Bronchial epithelial cell (primary cell): ENCODE results near the gene CHAT. TPM values are rescaled to one million over a fixed set of nuclear protein-coding genes. Genes with fewer than 3 reads are reported as not detected.

ENCODE experiments used
- DNase-seq: peaks from one replicate; pipeline ENCODE4 v3.0.0-alpha.2; 2010; ENCODE audit warnings: low read depth
- FAIRE-seq: peaks from 2 replicates; lab custom pipeline; 2011; peaks lifted over from hg19 to GRCh38; lab: Jason Lieb, UNC
- H3K27me3 ChIP-seq: 2 replicates; pipeline ENCODE4 v1.5.1; 2011; ENCODE audit warnings: low read length; ENCODE audit not compliant: control insufficient read depth, insufficient read depth
- H3K36me3 ChIP-seq: 2 replicates; pipeline ENCODE4 v1.5.1; 2011; ENCODE audit warnings: low read length; ENCODE audit not compliant: control insufficient read depth, insufficient read depth
- H3K4me3 ChIP-seq: 2 replicates; pipeline ENCODE4 v1.5.1; 2011; ENCODE audit warnings: mild to moderate bottlenecking, low read depth, low read length, control low read depth
- total RNA-seq: library from RNA; depleted of rRNA; stranded (reverse); fragments of >200 nt; gene quantifications from 2 replicates; pipeline ENCODE4 v1.2.1, GENCODE V29; 2014
- TF ChIP-seq, protein P1 (sequence below): IDR thresholded peaks from 2 replicates; pipeline ENCODE4 v1.5.1; 2011; ENCODE audit warnings: mild to moderate bottlenecking, moderate library complexity, low read length, control low read depth, inconsistent platforms; ENCODE audit not compliant: insufficient read depth, severe bottlenecking

CHAT gene
- total RNA-seq, 1 donor from 2014 or later = not detected

DNA sequence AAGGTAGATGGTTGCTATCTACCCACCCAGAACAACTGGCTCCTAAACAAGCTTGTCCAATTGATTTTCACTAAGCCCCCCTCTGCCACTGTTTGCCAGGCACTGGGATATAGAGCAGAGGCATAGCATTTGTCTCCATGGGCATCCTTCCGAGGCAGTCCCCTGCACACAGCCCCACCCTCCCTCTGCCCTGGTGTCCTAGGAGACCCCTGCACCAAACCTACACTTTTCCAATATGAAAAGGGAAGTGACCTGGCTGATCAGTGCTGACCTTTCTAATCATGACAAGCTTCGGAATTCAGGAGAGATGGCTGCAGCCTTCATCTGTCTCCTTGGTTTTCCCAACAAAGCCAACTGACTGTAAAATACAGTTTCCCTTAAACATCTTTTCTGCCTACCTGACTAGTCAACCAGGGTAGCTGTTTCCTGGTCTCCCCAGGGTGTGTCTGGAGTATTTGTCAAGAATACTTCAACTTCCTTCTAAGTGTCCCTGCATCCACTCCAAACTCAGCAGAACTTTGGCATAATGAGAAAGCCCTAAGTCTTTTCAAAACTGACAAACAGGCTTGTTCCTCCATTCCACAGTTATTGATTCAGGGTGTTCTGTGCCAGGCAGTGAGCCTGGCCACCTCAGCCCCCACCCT, 11.3 kb upstream of the CHAT start:
- FAIRE-seq = no peak
- Histone ChIP-seq H3K4me3 (no peak overlapping the region), H3K27me3 (peaks cover 5% of the 10 kb centered on the region), H3K36me3 (no peaks in the 10 kb centered on the region)
- TF ChIP-seq, protein P1, sequence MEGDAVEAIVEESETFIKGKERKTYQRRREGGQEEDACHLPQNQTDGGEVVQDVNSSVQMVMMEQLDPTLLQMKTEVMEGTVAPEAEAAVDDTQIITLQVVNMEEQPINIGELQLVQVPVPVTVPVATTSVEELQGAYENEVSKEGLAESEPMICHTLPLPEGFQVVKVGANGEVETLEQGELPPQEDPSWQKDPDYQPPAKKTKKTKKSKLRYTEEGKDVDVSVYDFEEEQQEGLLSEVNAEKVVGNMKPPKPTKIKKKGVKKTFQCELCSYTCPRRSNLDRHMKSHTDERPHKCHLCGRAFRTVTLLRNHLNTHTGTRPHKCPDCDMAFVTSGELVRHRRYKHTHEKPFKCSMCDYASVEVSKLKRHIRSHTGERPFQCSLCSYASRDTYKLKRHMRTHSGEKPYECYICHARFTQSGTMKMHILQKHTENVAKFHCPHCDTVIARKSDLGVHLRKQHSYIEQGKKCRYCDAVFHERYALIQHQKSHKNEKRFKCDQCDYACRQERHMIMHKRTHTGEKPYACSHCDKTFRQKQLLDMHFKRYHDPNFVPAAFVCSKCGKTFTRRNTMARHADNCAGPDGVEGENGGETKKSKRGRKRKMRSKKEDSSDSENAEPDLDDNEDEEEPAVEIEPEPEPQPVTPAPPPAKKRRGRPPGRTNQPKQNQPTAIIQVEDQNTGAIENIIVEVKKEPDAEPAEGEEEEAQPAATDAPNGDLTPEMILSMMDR = no peak
- DNase-seq = no peak

DNA sequence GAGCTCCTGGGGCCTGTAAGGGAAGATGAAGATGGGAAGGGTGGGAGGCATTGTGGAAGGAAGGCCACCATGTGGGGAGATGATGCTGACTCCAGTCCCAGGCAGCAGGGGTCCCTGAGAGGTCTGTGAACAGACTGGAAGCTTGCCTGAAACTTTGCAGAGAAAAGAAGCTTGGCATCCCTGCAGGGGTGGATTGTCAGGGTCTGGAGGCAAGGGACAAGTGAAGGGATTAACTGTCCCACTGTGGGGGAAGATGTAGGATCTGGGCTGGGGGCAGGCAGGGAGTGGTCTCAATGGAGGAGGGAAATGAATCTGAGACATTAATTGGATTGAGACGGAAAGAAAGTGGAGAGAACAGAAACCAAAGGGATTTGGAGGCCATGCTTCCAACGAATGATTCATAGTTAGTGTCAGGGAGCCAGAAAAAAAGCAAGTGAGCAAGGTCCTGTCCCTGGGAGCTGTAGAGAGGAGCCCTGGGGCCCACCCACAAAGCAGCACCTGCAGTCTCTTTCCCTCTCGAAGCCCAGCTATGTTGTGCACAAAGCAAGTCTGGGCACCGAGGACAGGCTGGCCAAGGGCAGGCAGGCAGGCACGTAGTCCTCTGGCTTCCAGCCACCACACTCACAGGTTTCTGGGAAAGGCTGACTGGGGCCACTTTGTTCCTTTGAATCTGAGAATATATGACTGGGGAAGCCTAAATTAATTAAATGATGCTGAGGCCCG, 8.5 kb upstream of the CHAT start:
- Histone ChIP-seq H3K36me3 (no peaks in the 10 kb centered on the region), H3K27me3 (peaks cover 24% of the 10 kb centered on the region), H3K4me3 (no peak overlapping the region)
- TF ChIP-seq, protein P1 = no peak
- no peak for FAIRE-seq
- peak; percentile 40 for DNase-seq

DNA sequence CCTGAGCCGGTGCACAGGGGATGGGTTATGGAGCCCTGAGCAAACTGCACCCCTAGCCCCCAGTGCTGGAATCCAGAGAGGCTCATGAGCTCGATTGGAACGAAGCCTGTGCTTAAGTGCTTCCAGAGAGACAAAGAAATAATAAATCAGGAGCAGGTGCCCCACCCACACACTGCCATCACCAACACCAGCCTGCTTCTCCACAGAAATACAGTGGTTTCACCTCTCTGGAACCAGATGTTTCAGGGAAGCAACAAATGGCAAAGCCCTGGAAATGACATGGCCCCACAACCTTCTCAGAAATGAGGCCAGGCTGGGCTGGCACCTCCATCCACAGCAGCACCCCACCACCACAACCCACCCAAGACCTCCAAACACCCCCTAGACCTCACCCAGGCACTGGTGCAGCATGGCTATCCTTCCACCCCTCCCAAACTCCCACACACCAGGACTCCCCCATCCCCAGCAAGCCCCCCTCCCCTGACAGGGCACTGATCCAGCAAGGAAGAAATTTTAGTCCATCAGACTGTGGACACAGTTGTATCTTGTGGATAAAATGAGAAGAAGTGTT, 7.8 kb upstream of the CHAT start:
- Histone ChIP-seq H3K4me3 (no peak overlapping the region), H3K36me3 (no peaks in the 10 kb centered on the region), H3K27me3 (peaks cover 30% of the 10 kb centered on the region)
- TF ChIP-seq, protein P1 = no peak
- no peak for DNase-seq
- FAIRE-seq = no peak

DNA sequence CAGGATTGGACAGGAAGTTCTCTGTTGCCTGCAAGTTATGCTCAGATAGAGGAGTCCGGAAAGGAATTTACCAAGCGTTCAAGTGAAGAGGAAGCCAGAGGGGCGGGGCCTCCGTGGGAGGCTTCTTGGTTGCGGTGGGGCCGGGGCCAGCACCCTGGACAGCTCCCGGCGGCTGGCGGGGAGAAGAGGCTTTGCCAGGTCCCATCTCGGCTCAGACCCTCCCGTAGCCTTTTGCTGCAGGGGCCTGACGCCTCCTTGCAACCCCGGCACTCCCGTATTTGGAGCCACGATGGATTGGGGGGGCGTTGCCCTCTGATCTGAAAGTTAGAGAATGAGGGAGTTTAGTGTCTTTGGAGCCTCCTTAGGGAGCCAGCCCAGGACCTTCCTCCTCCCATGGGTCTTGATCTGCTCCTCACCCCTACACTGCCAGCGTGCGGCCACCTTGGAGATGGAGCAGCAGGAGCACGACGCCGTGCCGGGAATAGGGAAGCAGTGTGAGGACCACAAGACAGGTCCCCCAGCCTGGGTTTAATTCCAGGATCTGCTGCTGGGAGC, 6.8 kb upstream of the CHAT start:
- TF ChIP-seq, protein P1 = no peak
- Histone ChIP-seq H3K27me3 (peaks cover 39% of the 10 kb centered on the region), H3K4me3 (no peak overlapping the region), H3K36me3 (no peaks in the 10 kb centered on the region)
- FAIRE-seq (no peak), DNase-seq (peak; percentile 47)

DNA sequence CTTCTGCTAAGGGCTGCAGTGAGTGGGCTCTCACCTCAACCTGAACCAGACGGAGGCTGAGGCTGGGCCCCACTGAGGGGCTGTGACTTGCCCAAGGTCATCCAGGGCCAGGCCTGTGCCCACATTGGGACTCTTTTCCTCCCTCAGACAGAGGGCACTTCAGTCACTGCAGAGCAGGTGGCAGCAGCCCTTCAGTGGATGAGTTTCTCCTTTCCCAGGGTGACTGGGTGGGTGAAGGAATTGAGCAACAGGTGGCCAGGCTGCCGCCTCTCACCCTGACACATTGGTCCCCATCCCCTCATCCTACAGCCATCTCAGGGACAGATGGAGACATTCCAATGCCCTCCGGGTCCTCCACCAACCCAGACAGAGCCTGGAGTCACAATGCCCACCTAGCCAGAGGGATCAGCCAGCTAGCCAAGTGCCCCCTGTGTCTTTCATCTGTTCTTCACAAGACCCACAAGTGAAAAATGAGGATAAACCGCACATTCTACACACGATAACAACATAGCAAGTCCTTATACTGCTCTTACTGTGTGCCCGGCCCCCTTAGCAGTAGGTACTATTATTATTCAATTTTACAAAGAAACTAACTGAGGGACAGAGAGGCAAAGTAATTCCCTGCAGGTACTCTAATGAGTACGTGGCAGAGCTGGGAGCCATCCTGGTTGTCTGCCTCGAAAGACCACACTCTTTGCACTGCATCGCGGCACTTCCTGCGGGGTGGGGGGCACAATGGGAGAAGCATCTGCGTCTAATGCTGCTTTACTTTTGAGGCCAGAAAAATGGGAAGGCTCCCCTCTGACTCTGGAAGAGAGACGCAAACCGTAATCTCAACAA, 5.5 kb upstream of the CHAT start:
- no peak for DNase-seq
- Histone ChIP-seq H3K27me3 (peaks cover 53% of the 10 kb centered on the region), H3K36me3 (no peaks in the 10 kb centered on the region), H3K4me3 (no peak overlapping the region)
- FAIRE-seq = no peak
- TF ChIP-seq, protein P1 = no peak
